ENCODE results near the gene CELA3B. TPM values are rescaled to one million over a fixed set of nuclear protein-coding genes. Genes with fewer than 3 reads are reported as not detected.

CELA3B gene
- total and polyA plus RNA-seq, 8 donors = 2,923 to 21,242 (median 14,182) TPM

DNA sequence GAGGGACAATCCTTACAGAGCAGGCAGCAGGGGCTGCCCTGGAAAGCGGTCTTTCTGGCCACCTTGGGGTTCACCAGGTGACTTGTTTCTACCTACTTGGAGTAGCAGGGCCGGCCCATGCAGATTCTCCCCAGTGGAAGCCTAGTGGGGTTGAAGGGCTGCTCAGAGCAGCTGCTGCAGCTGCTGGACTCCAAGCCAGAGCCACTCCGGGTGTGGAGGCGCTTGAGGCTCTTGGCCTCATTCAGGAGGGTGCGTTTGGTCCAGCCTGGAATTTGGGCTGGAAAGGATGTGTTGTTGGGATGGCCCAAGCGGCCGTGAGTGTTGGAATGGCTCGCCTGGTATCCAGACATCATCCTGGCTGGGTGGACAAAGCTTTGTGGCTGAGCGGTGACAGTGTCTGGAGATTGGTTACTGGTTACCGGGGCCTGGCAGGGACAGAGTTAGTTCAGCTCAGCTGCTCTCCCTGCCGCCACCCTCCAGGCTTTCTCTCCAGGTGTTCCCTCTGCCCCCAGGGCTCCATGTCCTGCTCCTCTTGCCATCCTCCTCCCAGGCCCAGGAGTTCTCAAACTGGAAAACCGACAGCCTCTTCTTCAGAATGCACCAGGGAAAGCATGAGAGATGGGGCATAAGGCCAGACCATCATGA is 25.5 kb upstream of the CELA3B start:
- FAIRE-seq = no peak
- intact Hi-C loops (cut with DNase I) = loop anchor here in 1 of 3 donors (10.0 kb wide), 1 partner anchor 47 kb away; no protein-coding TSS in a partner anchor
- H3K27me3 ChIP-seq = no peaks in the 10 kb centered on the region
- no peak for ATAC-seq
- no peak for DNase-seq
- H3K4me1 ChIP-seq = peaks cover 0 to under 1% (median 0%) of the 10 kb centered on the region in 3 donors
- H3K9me3 ChIP-seq = no peaks in the 10 kb centered on the region
- no peak for TF ChIP-seq CTCF (IDR thresholded peaks at IDR 0.05)
- H3K36me3 ChIP-seq = no peaks in the 10 kb centered on the region
- H3K4me3 ChIP-seq = no peak overlapping the region
- no peak overlapping the region for H3K27ac ChIP-seq
- 83 to 85% methylated on average over 12 of the region's 12 CpGs for whole genome bisulfite sequencing, 2 donors

DNA sequence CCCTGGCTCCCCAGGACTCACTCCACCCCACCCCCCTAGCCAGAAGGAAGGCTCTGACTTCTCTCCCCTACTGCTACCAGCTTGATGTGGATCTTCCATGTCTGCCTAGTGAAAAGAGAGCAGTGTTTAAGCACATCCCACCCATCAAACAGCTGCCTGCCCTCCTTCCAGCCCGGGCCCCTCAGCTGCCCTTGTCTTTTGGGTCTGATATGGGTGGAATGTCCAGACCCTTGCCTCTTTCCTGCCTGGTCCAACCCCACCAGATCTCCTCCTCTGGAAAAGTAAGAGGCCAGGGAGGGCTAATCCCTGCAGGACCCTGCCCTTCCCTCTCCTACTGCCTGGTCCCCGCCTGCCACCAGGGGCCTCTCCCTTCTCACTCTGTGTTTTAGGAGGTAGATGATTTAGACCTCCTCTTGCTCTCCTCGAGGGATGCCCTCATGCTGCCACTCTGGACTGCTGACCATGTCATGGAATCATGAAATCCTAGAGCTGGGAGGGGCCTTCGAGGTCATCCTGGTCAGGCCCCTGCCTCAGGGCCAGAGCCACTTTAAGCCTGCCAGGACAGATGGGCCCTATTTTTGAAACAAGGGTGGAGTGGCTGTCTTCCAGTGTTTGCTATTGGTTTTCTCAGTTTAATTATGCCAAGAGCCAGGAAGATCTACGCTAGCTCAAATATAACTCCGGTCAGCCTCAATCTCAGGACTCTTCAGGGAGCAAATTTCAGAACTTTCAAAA is 23.9 kb upstream of the CELA3B start:
- TF ChIP-seq CTCF (IDR thresholded peaks at IDR 0.05) = no peak
- ATAC-seq = no peak
- H3K9me3 ChIP-seq = no peaks in the 10 kb centered on the region
- intact Hi-C loops (cut with DNase I) = loop anchor here in 1 of 3 donors (10.0 kb wide), 1 partner anchor 48 kb away; no protein-coding TSS in a partner anchor
- H3K27ac ChIP-seq = no peak overlapping the region
- H3K36me3 ChIP-seq = no peaks in the 10 kb centered on the region
- H3K4me1 ChIP-seq = peaks cover 9 to 15% (median 13%) of the 10 kb centered on the region in 3 donors
- 84 to 89% methylated on average over 6 of the region's 6 CpGs for WGBS, 2 donors
- H3K27me3 ChIP-seq = no peaks in the 10 kb centered on the region
- FAIRE-seq = no peak
- DNase-seq = no peak
- H3K4me3 ChIP-seq = no peak overlapping the region

DNA sequence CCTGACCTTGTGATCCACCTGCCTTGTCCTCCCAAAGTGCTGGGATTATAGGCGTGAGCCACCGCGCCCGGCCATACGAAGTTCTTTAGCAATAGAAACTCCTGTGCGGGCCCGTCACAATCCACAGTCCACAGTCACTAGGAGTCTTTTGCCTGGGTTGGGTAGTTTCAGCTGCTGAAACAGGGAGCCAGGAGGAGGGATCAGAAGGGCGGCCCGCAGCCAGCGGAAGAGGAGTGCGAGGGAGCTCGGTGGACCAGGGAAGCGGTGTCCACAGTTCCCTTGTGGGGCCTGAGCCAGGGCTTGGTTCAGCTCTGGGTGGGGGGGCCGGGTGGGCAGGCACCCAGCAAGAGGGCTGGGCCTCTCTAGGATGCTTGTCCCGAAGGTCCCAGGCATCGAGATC is 21.8 kb upstream of the CELA3B start:
- no peak for TF ChIP-seq CTCF (IDR thresholded peaks at IDR 0.05)
- no peaks in the 10 kb centered on the region for H3K27me3 ChIP-seq
- H3K9me3 ChIP-seq = no peaks in the 10 kb centered on the region
- no peaks in the 10 kb centered on the region for H3K36me3 ChIP-seq
- WGBS, 2 donors = 81 to 82% methylated on average over 16 of the region's 16 CpGs
- intact Hi-C loops (cut with DNase I) = loop anchor here in 1 of 3 donors (10.0 kb wide), 1 partner anchor 50 kb away; no protein-coding TSS in a partner anchor
- ATAC-seq = no peak
- peak overlapping the region in 1 of 4 donors; percentile 24 for H3K27ac ChIP-seq
- DNase-seq = no peak
- H3K4me1 ChIP-seq = peaks cover 11 to 15% (median 13%) of the 10 kb centered on the region in 3 donors
- FAIRE-seq = no peak
- H3K4me3 ChIP-seq = no peak overlapping the region

DNA sequence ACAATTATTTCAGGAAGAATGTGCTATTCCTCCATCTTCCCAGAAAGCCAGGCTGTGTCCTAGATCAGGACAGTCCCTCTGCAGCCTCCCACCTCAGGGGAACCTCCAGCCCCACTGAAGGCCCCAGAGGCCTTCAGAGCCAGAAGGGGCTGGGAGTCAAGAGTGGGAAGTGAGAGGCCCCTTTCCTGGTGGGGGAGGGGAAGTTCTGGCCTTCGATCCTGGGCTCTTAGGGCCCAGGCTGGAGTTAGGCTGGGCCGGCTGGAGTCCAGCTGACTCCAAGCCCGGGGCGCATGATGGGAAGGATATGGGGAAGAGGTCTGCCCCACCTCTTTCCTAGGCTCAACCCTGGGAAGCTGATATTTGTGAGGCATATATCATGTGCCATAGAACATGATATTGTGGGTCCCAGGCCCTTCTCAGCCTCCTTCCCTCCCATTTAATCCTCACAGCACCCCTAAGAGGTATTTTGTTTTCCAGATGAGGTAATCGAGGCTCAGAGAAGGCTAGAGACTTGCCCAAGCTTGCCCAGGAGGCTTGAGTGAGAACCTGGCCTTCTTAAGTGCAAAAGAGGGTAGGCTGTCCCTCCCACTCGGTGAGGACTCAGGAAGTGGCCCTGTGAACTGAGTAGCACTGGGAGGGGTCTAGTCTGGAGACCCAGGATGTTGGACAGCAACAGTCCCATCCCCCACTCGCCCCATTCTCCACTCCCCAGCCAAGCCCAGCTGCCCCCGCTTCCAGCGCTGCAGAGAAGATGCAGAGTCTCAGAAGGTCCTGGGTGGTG is 21.1 kb upstream of the CELA3B start:
- no peak for FAIRE-seq

More for the DNA sequence above, 21.1 kb upstream of the CELA3B start:
- no peak overlapping the region for H3K4me3 ChIP-seq
- H3K27me3 ChIP-seq = no peaks in the 10 kb centered on the region
- peaks cover 11 to 15% (median 13%) of the 10 kb centered on the region in 3 donors for H3K4me1 ChIP-seq
- ATAC-seq (no peak), DNase-seq (no peak)
- WGBS, 2 donors = 67 to 75% methylated on average over 9 of the region's 9 CpGs
- intact Hi-C loops (cut with DNase I) = loop anchor here in 1 of 3 donors (10.0 kb wide), 1 partner anchor 51 kb away; no protein-coding TSS in a partner anchor
- H3K36me3 ChIP-seq = no peaks in the 10 kb centered on the region
- no peaks in the 10 kb centered on the region for H3K9me3 ChIP-seq
- H3K27ac ChIP-seq = peak overlapping the region in 2 of 4 donors; percentile 24 to 54
- TF ChIP-seq CTCF (IDR thresholded peaks at IDR 0.05) = no peak

All from pancreas (tissue), 10 donors.